Neuron (in vitro differentiated cells): Measurements from ENCODE around the gene FAM227B.
"Not testable (repeated sequence)": the region's sequence is repeated elsewhere in the genome, so short reads cannot be mapped to it uniquely, and the experiment has no call there.

Source experiments
- H2AFZ ChIP-seq: one replicate; pipeline ENCODE4 v1.6.1; 2013; ENCODE audit warnings: low read depth, mild to moderate bottlenecking, inconsistent platforms, low read length, moderate library complexity
- H3K27me3 ChIP-seq: one replicate; pipeline ENCODE4 v1.6.1; 2013; ENCODE audit warnings: low read length; ENCODE audit not compliant: insufficient read depth
- H3K36me3 ChIP-seq: one replicate; pipeline ENCODE4 v1.6.1; 2013; ENCODE audit warnings: low read length; ENCODE audit not compliant: insufficient read depth
- H3K4me1 ChIP-seq: one replicate; pipeline ENCODE4 v1.6.1; 2013; ENCODE audit warnings: low read length; ENCODE audit not compliant: insufficient read depth
- H3K4me3 ChIP-seq: 2 replicates; pipeline ENCODE4 v1.5.1; 2013; ENCODE audit warnings: mild to moderate bottlenecking, low read length, moderate library complexity
- H3K9me3 ChIP-seq: one replicate; pipeline ENCODE4 v1.6.1; 2013; ENCODE audit warnings: low read length

The FAM227B gene

DNA sequence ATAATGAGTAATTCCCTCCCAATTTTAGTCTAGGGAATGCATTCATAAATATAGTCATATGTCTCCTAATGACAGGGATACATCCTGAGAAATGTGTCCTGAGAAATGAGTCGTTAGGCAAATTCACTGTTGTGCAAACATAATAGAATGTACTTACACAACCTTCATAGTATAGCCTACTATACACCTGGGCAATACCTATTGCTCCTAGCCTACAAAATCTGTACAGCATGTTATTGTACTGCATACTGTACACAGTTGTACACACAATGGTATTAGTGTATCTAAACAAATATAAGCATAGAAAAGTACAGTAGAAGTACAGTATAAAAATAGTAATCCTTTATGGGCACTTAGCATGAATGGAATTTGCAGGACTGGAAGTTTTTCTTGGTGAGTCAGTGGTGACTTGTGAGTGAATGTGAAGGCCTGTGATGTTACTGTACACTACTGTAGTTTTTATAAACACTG lies 6.8 kb upstream of the FAM227B start:
- H3K4me1 ChIP-seq = no peaks in the 10 kb centered on the region
- H3K36me3 ChIP-seq = peaks cover 46% of the 10 kb centered on the region
- H3K9me3 ChIP-seq = peaks cover 9% of the 10 kb centered on the region
- H2AFZ ChIP-seq = no peak overlapping the region
- no peaks in the 10 kb centered on the region for H3K27me3 ChIP-seq
- H3K4me3 ChIP-seq = no peak overlapping the region

DNA sequence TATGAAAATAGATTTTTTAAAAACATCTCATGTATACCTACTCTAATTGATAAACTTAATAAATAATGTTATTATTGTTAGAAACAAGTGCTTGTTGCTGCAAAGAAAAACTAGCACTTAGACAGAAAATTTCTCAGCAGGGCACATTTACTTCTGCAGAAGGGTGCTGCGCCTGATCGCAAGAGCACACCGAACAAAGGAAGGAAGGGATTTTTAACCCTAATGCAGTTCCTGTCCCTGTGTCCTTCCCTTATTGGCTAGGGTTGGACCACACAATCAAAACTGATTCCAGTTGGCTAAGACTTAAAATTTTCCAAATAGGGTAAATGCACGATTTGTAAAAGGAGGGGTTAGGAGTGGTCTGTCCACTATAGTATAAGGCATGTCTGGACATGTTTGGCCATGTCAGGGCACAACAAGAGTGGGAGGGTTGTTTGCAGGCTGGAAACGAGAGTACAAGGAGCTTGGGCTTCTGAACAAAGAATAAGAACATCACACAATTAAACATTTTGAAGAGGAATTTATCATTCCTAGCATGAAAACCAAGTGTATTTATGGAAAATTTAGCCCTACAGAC lies 4.9 kb upstream of the FAM227B start:
- H3K27me3 ChIP-seq = no peaks in the 10 kb centered on the region
- peaks cover 6% of the 10 kb centered on the region for H3K9me3 ChIP-seq
- no peak overlapping the region for H3K4me3 ChIP-seq
- peaks cover 43% of the 10 kb centered on the region for H3K36me3 ChIP-seq
- H3K4me1 ChIP-seq = peaks cover 5% of the 10 kb centered on the region
- no peak overlapping the region for H2AFZ ChIP-seq

DNA sequence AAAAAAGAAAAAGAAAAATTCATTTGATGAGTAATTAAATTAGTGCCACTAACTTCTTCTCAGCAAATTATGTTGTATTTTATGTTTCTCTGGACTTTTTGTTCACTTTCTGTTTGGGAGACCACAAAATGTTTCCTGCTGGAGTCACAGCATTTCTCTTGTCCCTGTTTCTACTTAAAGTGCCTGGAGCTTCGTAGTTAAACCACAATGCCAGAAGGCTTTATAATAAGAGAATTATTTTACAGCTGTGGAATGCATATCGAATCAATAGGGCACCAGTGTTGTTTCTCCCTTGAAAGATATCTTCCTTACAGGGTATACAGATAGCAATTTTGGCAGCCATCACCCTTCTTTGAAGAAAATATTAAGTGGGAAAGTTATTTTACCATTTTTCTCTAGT lies 3.4 kb upstream of the FAM227B start:
- Histone ChIP-seq H3K4me3 (no peak overlapping the region), H3K36me3 (peaks cover 34% of the 10 kb centered on the region), H3K27me3 (no peaks in the 10 kb centered on the region), H2AFZ (no peak overlapping the region), H3K4me1 (peaks cover 15% of the 10 kb centered on the region), H3K9me3 (peaks cover 5% of the 10 kb centered on the region)

DNA sequence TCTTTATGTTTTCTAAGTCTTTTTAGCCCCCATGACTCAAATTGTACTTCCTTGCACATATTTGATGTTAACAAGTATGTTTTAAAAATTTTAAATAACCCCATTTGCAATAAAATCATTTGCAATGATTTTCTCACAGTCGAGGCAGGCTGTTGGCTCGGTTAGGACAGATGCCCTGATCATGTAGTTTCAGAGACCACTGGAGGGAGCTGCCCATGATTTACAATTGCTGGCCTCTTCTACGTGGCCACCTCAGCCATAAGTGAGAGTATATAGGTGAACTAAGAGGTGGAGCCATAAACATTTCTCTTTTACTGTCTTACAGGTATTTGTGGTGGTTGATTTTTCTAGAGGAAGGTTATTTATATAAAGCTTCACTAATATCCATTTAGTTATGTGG lies 1.9 kb upstream of the FAM227B start:
- Histone ChIP-seq H3K4me1 (peaks cover 16% of the 10 kb centered on the region), H2AFZ (no peak overlapping the region), H3K9me3 (peaks cover 5% of the 10 kb centered on the region), H3K4me3 (peak overlapping the region; percentile 78), H3K36me3 (peaks cover 29% of the 10 kb centered on the region), H3K27me3 (no peaks in the 10 kb centered on the region)

DNA sequence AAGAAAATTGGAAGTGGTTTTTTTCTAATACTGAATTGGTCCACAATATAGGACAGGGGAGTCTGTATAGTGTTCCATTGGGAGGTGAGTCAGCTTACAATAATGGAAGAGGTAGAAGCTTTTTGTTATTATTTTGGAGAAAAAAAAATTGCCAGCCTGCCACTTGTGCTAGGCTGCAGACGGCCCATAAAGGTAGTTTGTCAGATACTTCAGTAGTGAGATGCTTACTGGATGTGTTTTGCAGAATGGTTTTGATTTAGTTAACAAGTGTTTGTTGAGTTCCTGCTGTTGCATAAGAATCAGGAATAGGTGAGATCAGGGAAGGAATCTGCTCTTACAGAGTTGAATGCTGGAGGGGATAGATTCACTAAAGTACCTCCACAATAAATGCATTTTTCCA lies 1.3 kb upstream of the FAM227B start:
- H3K4me1 ChIP-seq = peaks cover 16% of the 10 kb centered on the region
- H3K27me3 ChIP-seq = no peaks in the 10 kb centered on the region
- peak overlapping the region; percentile 78 for H3K4me3 ChIP-seq
- peaks cover 5% of the 10 kb centered on the region for H3K9me3 ChIP-seq
- peak overlapping the region; percentile 86 for H2AFZ ChIP-seq
- peaks cover 23% of the 10 kb centered on the region for H3K36me3 ChIP-seq

DNA sequence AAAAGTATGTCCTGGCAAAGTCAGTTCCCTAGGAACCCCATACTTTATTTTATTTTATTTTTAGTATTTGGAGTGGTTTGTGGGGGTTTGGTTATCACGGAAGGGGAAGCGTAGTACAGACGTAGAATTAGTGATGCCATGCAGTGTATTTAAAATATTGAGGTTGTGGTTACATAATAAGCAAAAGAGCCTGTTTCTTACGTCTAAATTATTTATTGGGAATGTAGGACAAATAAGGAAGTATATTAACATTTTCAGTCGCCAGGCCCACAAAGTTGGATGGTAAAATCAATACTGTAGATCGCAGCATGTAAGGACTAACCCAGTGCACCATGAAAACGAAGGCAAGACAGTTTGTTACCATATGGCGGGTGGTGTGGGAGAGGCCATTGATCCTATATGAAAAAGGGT lies 788 bp upstream of the FAM227B start:
- Histone ChIP-seq H3K36me3 (peaks cover 19% of the 10 kb centered on the region), H3K9me3 (peaks cover 5% of the 10 kb centered on the region), H3K4me3 (peak overlapping the region; percentile 78), H3K27me3 (no peaks in the 10 kb centered on the region), H3K4me1 (peaks cover 16% of the 10 kb centered on the region), H2AFZ (peak overlapping the region; percentile 86)

DNA sequence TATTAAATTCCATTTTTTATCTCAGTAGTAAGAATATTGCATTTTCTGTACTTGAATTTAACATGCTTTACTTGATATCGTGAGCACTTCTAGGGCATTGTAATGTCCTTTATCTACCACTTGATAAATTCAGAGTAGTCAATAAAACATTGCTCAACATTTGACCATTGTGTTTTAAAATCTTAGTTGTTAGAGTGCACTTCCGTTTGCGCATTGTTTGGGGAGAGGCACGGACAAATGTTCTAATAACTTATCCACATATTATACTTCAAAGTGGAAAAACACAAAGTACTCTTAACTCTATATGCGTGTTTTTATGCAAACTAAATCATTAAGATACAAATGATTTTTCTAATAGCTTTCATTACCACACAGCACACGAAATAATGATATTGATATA lies 419 bp downstream of the FAM227B start:
- H3K4me1 ChIP-seq = peaks cover 16% of the 10 kb centered on the region
- H2AFZ ChIP-seq = peak overlapping the region; percentile 86
- peak overlapping the region; percentile 78 for H3K4me3 ChIP-seq
- peaks cover 8% of the 10 kb centered on the region for H3K36me3 ChIP-seq
- peaks cover 5% of the 10 kb centered on the region for H3K9me3 ChIP-seq
- no peaks in the 10 kb centered on the region for H3K27me3 ChIP-seq

DNA sequence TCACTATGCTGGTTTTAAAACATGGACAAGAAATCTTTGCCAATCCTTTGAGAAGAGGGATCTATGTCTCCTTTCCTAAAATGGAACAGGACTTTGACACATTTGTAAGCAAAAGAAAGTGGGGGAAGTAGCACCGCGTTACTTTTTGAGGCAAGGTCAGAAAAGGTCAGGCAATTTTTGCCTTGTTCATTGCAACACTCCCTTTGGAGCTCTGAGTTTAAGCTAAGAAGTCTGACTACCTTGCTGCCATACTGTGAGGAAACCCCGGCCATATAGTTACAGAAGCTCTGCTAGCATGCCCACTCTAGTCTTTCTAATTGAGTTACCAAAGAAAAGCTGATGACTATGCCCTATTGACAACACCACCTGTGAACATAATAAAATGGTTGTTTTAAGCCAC lies 1.4 kb downstream of the FAM227B start:
- peaks cover 9% of the 10 kb centered on the region for H3K9me3 ChIP-seq
- peak overlapping the region; percentile 86 for H2AFZ ChIP-seq
- H3K27me3 ChIP-seq = no peaks in the 10 kb centered on the region
- H3K4me1 ChIP-seq = peaks cover 16% of the 10 kb centered on the region
- no peak overlapping the region for H3K4me3 ChIP-seq
- H3K36me3 ChIP-seq = no peaks in the 10 kb centered on the region

DNA sequence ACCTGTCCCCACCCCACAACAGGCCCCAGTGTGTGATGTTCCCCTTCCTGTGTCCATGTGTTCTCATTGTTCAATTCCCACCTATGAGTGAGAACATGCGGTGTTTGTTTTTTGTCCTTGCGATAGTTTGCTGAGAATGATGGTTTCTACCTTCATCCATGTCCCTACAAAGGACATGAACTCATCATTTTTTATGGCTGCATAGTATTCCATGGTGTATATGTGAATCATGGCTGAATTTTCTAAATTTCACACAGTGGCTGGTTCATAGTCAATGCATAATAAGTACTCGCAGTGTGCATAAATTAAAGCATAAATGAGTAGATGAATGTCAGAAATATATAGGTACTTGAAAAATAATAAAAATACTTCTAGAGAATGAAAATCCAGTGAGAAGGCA lies 8.4 kb downstream of the FAM227B start:
- not testable (repeated sequence) for H3K9me3 ChIP-seq, H2AFZ ChIP-seq

DNA sequence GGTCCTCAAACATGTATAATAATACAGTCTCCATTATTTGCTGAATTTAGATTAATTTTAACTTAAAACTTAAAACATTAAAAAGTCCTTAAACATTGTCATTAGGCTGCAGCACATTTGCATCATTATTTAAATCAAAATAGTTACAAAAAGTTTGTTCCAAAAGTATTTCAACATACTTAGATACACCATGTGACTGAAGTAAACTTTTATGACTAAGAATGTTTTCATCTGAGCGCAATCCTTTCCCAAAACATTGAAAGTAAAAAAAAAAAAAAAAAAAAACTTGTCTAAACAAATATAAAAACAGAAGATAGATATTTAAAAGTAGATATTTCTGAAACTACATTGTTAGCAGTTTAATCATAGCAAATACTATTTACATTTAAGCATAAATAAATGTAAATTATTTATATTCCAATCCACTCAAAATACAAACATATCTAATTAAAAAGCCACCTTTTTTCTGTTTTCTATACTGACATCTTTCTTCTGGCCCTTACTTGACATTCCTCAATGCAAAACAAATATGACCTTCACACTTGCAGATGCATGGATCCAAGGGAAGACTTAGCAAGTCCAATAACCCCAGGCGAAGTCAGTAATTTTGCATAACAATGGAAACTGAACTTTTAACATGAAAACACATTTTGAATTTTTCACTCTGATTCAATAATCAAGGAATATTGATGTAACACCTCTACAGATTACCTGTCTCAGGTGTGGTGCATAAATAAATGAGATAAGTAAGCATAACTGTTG lies 10.3 kb downstream of the FAM227B start:
- no peaks in the 10 kb centered on the region for H3K27me3 ChIP-seq
- no peak overlapping the region for H2AFZ ChIP-seq
- no peaks in the 10 kb centered on the region for H3K4me1 ChIP-seq
- peaks cover 9% of the 10 kb centered on the region for H3K9me3 ChIP-seq
- H3K36me3 ChIP-seq = no peaks in the 10 kb centered on the region
- H3K4me3 ChIP-seq = no peak overlapping the region

More for the DNA sequence above, 8.4 kb downstream of the FAM227B start:
- not testable (repeated sequence) for H3K4me1 ChIP-seq, H3K27me3 ChIP-seq, H3K36me3 ChIP-seq, H3K4me3 ChIP-seq

DNA sequence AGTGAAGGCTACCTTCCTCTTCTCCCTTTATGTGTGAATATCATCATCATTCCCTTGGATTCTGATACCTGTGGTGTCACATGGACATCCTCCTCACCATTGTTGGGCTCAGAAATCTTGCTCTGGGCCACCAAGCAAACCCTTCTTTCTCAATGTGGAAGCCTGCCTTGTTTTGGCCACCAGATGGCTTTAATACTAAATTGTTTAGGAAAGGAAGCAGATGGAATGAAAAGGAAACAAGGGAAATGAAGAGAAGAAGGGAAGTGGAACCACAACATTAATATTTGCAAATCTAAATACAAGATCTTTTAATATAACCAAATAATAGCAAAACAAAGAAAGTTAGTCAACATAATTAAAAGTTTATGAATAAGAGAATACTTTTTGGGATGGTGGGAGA lies 14.0 kb downstream of the FAM227B start:
- Histone ChIP-seq H3K36me3 (no peaks in the 10 kb centered on the region), H3K4me3 (no peak overlapping the region), H3K4me1 (no peaks in the 10 kb centered on the region), H3K27me3 (no peaks in the 10 kb centered on the region), H2AFZ (no peak overlapping the region), H3K9me3 (peaks cover 10% of the 10 kb centered on the region)

DNA sequence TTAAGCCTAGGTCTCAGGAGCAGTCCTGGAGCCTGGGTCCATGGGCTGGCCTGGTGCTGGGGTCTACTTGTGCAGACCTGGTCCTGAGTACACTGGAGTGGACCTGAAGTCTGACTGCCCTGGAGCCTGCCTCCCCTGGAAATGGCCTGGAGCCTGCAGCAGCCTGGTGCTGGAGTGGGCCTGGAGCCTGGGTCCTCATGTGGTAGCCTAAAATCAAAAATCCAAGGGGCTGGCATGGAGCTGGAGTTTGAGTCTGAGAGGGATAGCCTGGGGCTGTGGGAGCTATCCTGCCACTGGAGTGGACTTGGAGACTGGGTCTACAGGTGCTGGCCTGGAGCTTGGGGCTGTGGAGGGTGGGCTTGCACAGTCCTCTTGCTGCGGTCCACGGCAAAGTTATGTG lies 15.0 kb downstream of the FAM227B start:
- H2AFZ ChIP-seq = no peak overlapping the region
- no peaks in the 10 kb centered on the region for H3K27me3 ChIP-seq
- H3K4me1 ChIP-seq = no peaks in the 10 kb centered on the region
- H3K36me3 ChIP-seq = no peaks in the 10 kb centered on the region
- peaks cover 10% of the 10 kb centered on the region for H3K9me3 ChIP-seq
- no peak overlapping the region for H3K4me3 ChIP-seq

DNA sequence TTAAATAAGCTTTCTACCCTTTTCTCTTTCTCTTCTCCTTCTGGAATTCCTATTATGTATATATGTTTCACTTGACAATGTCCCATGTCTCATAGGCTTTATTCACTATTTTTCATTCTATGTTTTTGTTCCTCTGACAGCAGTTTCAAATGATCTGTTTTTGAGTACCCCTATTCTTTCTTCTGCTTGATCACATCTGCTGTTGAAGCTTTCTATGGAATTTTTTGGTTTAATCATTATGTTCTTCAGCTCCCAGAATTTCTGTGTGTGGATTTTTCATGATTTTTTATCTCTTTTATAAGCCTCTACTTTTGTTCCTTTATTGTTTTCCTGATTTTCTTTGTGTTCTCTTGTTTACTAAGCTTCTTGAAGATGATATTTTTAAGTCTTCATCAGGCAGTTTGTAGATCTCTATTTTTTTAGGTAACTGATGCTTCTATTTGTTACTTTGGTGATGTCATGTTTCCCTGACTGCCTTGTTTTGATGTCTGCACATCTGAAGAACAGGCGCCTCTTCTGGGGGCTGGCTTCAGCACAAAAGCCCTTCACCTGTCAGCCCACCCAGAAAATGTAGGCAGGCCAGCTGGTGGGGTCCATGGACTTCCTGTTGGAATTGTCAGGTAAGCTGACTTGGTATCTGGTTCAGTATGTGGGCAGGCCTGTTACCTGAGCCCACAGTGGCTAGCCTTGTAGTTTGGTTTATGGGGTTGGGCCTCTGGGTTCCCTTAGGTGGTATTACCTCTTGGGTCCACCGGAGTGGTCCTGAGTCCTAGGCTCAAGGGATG lies 15.8 kb downstream of the FAM227B start:
- H2AFZ ChIP-seq = no peak overlapping the region
- H3K36me3 ChIP-seq = no peaks in the 10 kb centered on the region
- peaks cover 10% of the 10 kb centered on the region for H3K9me3 ChIP-seq
- H3K27me3 ChIP-seq = no peaks in the 10 kb centered on the region
- no peaks in the 10 kb centered on the region for H3K4me1 ChIP-seq
- H3K4me3 ChIP-seq = no peak overlapping the region
